ENCODE measurements around the gene LYSMD2.

GRCh38 chr15:51755790-51756189 is 18.3 kb upstream of the LYSMD2 start:
- TF ChIP-seq POLR2A (IDR thresholded peaks at IDR 0.05) = no peak
- TF ChIP-seq CTCF (IDR thresholded peaks at IDR 0.05) = no peak

Data from thyroid gland (tissue), 4 donors.